Ammon's horn (tissue), 1 donor: ENCODE measurements around the gene GUCY1A2.

Source experiments
- DNase-seq: peaks from one replicate; pipeline ENCODE4 v3.0.0-alpha.2; 2016; ENCODE audit warnings: low spot score

GUCY1A2 gene

GRCh38 chr11:106998116-106998915 lies 20.0 kb downstream of the GUCY1A2 start:
- no peak for DNase-seq

GRCh38 chr11:106997227-106997626 lies 21.0 kb downstream of the GUCY1A2 start:
- DNase-seq: peak; percentile 54

- DNase-seq: no peak
Observed at GRCh38 chr11:106996691-106997090, 21.6 kb downstream of the GUCY1A2 start.

GRCh38 chr11:106990331-106990730 lies 27.9 kb downstream of the GUCY1A2 start:
- peak; percentile 67 for DNase-seq

GRCh38 chr11:106989078-106989455 lies 29.2 kb downstream of the GUCY1A2 start:
- no peak for DNase-seq

GRCh38 chr11:106988151-106989077 lies 29.9 kb downstream of the GUCY1A2 start:
- DNase-seq: no peak

- DNase-seq: no peak
Observed at GRCh38 chr11:106986673-106987072, 31.6 kb downstream of the GUCY1A2 start.

- DNase-seq: no peak
Observed at GRCh38 chr11:106986261-106986660, 32.0 kb downstream of the GUCY1A2 start.

GRCh38 chr11:106983991-106984390 lies 34.3 kb downstream of the GUCY1A2 start:
- DNase-seq: no peak

- peak; percentile 31 for DNase-seq
Observed at GRCh38 chr11:106983261-106983660, 35.0 kb downstream of the GUCY1A2 start.

GRCh38 chr11:106974831-106975230 lies 43.4 kb downstream of the GUCY1A2 start:
- no peak for DNase-seq

- DNase-seq: no peak
Observed at GRCh38 chr11:106971864-106972263, 46.4 kb downstream of the GUCY1A2 start.

GRCh38 chr11:106969644-106970355 lies 48.5 kb downstream of the GUCY1A2 start:
- DNase-seq: no peak

GRCh38 chr11:106962995-106963394 lies 55.3 kb downstream of the GUCY1A2 start:
- DNase-seq: no peak

- no peak for DNase-seq
Observed at GRCh38 chr11:106961518-106961917, 56.8 kb downstream of the GUCY1A2 start.

GRCh38 chr11:106961048-106961447 lies 57.2 kb downstream of the GUCY1A2 start:
- no peak for DNase-seq

- DNase-seq: no peak
Observed at GRCh38 chr11:106959800-106960199, 58.5 kb downstream of the GUCY1A2 start.

GRCh38 chr11:106959386-106959785 lies 58.9 kb downstream of the GUCY1A2 start:
- DNase-seq: no peak

GRCh38 chr11:106958517-106959248 lies 59.6 kb downstream of the GUCY1A2 start:
- no peak for DNase-seq

GRCh38 chr11:106957030-106957482 lies 61.2 kb downstream of the GUCY1A2 start:
- DNase-seq: no peak

- DNase-seq: no peak
Observed at GRCh38 chr11:106950067-106950491, 68.2 kb downstream of the GUCY1A2 start.
